Hepatocyte (in vitro differentiated cells): Measurements from ENCODE around the gene MBTPS1. TPM values are rescaled to one million over a fixed set of nuclear protein-coding genes. Genes with fewer than 3 reads are reported as not detected.

Experiments
- DNase-seq: peaks from one replicate; pipeline ENCODE4 v3.0.0-alpha.2; 2016; ENCODE audit warnings: low spot score
- H2AFZ ChIP-seq: fragments of 200-600 bp; sonication (generic); 2 replicates; pipeline ENCODE4 v1.6.0; 2016; ENCODE audit warnings: antibody characterized with exemption, mild to moderate bottlenecking
- H3K27ac ChIP-seq: fragments of 200-600 bp; sonication (generic); 2 replicates; pipeline ENCODE4 v1.5.1; 2016; ENCODE audit warnings: mild to moderate bottlenecking
- H3K27me3 ChIP-seq: fragments of 200-600 bp; sonication (generic); 2 replicates; pipeline ENCODE4 v1.6.1; 2016
- H3K36me3 ChIP-seq: fragments of 200-600 bp; sonication (generic); replicated peaks from 2 replicates; pipeline ENCODE4 v1.5.1; 2016; ENCODE audit warnings: low read depth; ENCODE audit not compliant: insufficient read depth
- H3K4me1 ChIP-seq: fragments of 200-600 bp; sonication (generic); 2 replicates; pipeline ENCODE4 v1.5.1; 2016; ENCODE audit warnings: mild to moderate bottlenecking, moderate library complexity; ENCODE audit not compliant: insufficient read depth
- H3K4me2 ChIP-seq: fragments of 200-600 bp; sonication (generic); 2 replicates; pipeline ENCODE4 v1.6.0; 2016
- H3K4me3 ChIP-seq: fragments of 200-600 bp; sonication (generic); 2 replicates; pipeline ENCODE4 v1.5.1; 2016; ENCODE audit warnings: mild to moderate bottlenecking
- H3K79me2 ChIP-seq: fragments of 200-600 bp; sonication (generic); 2 replicates; pipeline ENCODE4 v1.6.0; 2017; ENCODE audit warnings: mild to moderate bottlenecking
- H3K9me2 ChIP-seq: fragments of 200-600 bp; sonication (generic); replicated peaks from 2 replicates; pipeline ENCODE4 v1.6.0; 2017; ENCODE audit warnings: mild to moderate bottlenecking; ENCODE audit not compliant: insufficient read depth
- H3K9me3 ChIP-seq: fragments of 200-600 bp; sonication (generic); 2 replicates; pipeline ENCODE4 v1.5.1; 2016; ENCODE audit warnings: low read depth, mild to moderate bottlenecking
- H4K20me1 ChIP-seq: fragments of 200-600 bp; sonication (generic); 2 replicates; pipeline ENCODE4 v1.6.0; 2016; ENCODE audit warnings: mild to moderate bottlenecking; ENCODE audit not compliant: insufficient read depth, poor library complexity, severe bottlenecking
- EZH2 ChIP-seq: fragments of 200-600 bp; sonication (generic); IDR thresholded peaks from 2 replicates; pipeline ENCODE4 v1.6.1; 2016; ENCODE audit warnings: antibody characterized with exemption, mild to moderate bottlenecking, borderline replicate concordance
- EZH2phosphoT487 ChIP-seq: fragments of 200-600 bp; sonication (generic); IDR thresholded peaks from one replicate; pipeline ENCODE4 v1.6.1; 2018; ENCODE audit warnings: antibody characterized with exemption, mild to moderate bottlenecking, low read depth, moderate library complexity; ENCODE audit not compliant: unreplicated experiment, severe bottlenecking
- WGBS: methylation state at CpG from one replicate; pipeline ENCODE4 v1.1.6; 2016; ENCODE audit warnings: low lambda C conversion rate; ENCODE audit errors: missing lambda C conversion rate; 5-methylcytosine and 5-hydroxymethylcytosine counted together
- polyA plus RNA-seq: library from polyadenylated mRNA; unstranded; fragments of >200 nt; fragmentation: Nextera tagmentation; extraction: Ambion mirVana; gene quantifications from 2 replicates; pipeline ENCODE4 v1.2.1, GENCODE V29; 2016
- total RNA-seq: library from RNA; depleted of rRNA; stranded (reverse); fragments of >200 nt; gene quantifications from 2 replicates; pipeline ENCODE4 v1.2.3, GENCODE V29; 2014
- TF ChIP-seq, protein P1 (sequence below): fragments of 200-600 bp; sonication (generic); IDR thresholded peaks from 2 replicates; pipeline ENCODE4 v1.5.1; 2016; ENCODE audit warnings: antibody characterized with exemption, mild to moderate bottlenecking; ENCODE audit not compliant: poor library complexity

Gene MBTPS1
- total and polyA plus RNA-seq, 2 experiments from 2014 or later, result 65.9 to 76.8 TPM

DNA sequence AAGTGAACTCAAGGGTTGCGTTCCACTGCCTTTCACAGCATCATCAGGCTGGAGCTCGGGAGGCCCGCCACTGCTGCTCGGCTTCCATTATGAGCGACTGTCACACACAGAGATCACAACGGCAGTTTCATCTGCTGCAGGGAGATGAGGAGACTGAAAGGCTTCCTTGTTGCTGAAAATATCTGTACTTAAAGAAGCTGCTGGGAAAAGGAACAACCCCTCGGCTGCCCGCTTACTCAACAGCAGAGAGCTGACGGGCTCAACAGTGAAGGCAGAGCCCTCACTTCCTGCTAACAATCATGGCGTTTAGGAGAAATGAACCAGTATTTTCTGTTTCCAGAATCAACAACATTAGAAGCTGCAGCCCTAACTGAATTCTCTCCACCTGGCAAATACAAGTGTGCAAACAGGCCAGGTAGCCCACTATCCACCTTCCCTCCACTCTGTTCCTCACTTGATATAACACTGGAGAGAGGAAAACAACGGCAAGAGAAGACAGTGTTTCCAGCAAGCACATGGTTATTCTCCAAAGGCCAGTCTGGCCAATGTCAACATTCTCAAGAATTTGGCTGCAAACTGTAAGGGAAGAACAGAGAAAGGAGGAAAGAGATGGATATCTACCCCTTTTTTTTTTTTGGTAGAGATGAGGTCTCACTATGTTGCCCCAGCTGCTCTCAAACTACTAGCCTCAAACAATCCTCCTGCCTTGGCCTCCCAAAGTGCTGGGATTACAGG is 33.7 kb downstream of the MBTPS1 start:
- no peaks in the 10 kb centered on the region for H3K27me3 ChIP-seq
- no peaks in the 10 kb centered on the region for H3K9me3 ChIP-seq
- WGBS, result 94% methylated on average over 11 of the region's 11 CpGs
- H3K4me2 ChIP-seq, result no peak overlapping the region
- TF ChIP-seq, protein P1, sequence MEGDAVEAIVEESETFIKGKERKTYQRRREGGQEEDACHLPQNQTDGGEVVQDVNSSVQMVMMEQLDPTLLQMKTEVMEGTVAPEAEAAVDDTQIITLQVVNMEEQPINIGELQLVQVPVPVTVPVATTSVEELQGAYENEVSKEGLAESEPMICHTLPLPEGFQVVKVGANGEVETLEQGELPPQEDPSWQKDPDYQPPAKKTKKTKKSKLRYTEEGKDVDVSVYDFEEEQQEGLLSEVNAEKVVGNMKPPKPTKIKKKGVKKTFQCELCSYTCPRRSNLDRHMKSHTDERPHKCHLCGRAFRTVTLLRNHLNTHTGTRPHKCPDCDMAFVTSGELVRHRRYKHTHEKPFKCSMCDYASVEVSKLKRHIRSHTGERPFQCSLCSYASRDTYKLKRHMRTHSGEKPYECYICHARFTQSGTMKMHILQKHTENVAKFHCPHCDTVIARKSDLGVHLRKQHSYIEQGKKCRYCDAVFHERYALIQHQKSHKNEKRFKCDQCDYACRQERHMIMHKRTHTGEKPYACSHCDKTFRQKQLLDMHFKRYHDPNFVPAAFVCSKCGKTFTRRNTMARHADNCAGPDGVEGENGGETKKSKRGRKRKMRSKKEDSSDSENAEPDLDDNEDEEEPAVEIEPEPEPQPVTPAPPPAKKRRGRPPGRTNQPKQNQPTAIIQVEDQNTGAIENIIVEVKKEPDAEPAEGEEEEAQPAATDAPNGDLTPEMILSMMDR, result no peak
- no peak for TF ChIP-seq EZH2phosphoT487
- TF ChIP-seq EZH2, result no peak
- no peak overlapping the region for H3K27ac ChIP-seq
- peaks cover 20% of the 10 kb centered on the region for H3K79me2 ChIP-seq
- no peaks in the 10 kb centered on the region for H3K4me1 ChIP-seq
- H3K4me3 ChIP-seq, result no peak overlapping the region
- no peaks in the 10 kb centered on the region for H3K9me2 ChIP-seq
- H4K20me1 ChIP-seq, result no peaks in the 10 kb centered on the region
- peaks cover 5% of the 10 kb centered on the region for H3K36me3 ChIP-seq
- no peak overlapping the region for H2AFZ ChIP-seq
- DNase-seq, result no peak

GRCh38 chr16:84082110-84082509 is 34.6 kb downstream of the MBTPS1 start:
- peaks cover 20% of the 10 kb centered on the region for H3K79me2 ChIP-seq
- no peaks in the 10 kb centered on the region for H3K4me1 ChIP-seq
- no peak overlapping the region for H3K4me2 ChIP-seq
- no peaks in the 10 kb centered on the region for H3K9me2 ChIP-seq
- peaks cover 5% of the 10 kb centered on the region for H3K36me3 ChIP-seq
- H4K20me1 ChIP-seq, result no peaks in the 10 kb centered on the region
- H3K27ac ChIP-seq, result no peak overlapping the region
- no peak overlapping the region for H2AFZ ChIP-seq
- no peak for TF ChIP-seq EZH2
- TF ChIP-seq EZH2phosphoT487, result no peak
- TF ChIP-seq, protein P1, result no peak
- H3K9me3 ChIP-seq, result no peaks in the 10 kb centered on the region
- WGBS, result 93% methylated on average over 6 of the region's 6 CpGs
- DNase-seq, result no peak
- no peaks in the 10 kb centered on the region for H3K27me3 ChIP-seq
- H3K4me3 ChIP-seq, result no peak overlapping the region

- H4K20me1 ChIP-seq, result no peaks in the 10 kb centered on the region
- no peaks in the 10 kb centered on the region for H3K27me3 ChIP-seq
- H3K9me3 ChIP-seq, result no peaks in the 10 kb centered on the region
- 89% methylated on average over 14 of the region's 14 CpGs for WGBS
- no peak overlapping the region for H3K4me3 ChIP-seq
- DNase-seq, result no peak
- no peak overlapping the region for H2AFZ ChIP-seq
- H3K9me2 ChIP-seq, result no peaks in the 10 kb centered on the region
- TF ChIP-seq EZH2phosphoT487 (no peak), EZH2 (no peak)
- TF ChIP-seq, protein P1, result no peak
- no peaks in the 10 kb centered on the region for H3K4me1 ChIP-seq
- H3K4me2 ChIP-seq, result no peak overlapping the region
- no peak overlapping the region for H3K27ac ChIP-seq
- peaks cover 5% of the 10 kb centered on the region for H3K36me3 ChIP-seq
- H3K79me2 ChIP-seq, result peaks cover 23% of the 10 kb centered on the region
These were observed 35.2 kb downstream of the MBTPS1 start for GRCh38 chr16:84081446-84081989.
